ENCODE measurements around the gene CHRM1. TPM values are rescaled to one million over a fixed set of nuclear protein-coding genes. Genes with fewer than 3 reads are reported as not detected.

CHRM1 gene
- total and polyA plus RNA-seq, 2 of the 13 experiments (the other 11 are each of a cell fraction or from before 2014, with no cell fraction given): not detected

DNA sequence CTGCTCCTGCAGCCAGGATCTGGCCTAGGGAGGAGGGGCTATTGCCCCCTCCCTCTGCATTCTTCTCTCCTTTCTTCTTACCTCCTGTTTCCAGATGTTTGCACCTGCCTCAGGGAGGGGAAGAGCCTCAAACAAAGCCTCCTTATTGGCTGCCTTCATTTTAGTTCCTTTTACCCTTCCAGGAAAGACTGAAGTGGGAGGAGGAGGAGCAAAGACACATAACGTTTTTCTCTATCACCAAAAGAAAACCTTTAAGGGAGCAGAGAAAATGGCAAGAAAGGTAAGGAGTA, 13.3 kb upstream of the CHRM1 start:
- Histone ChIP-seq H4K20me1 (ENCODE audit: insufficient read depth, low read length) (no peaks in the 10 kb centered on the region), H3K4me1 (ENCODE audit: insufficient read depth, low read length) (0 out of 2 replicates have a peak, but pooled peaks cover 5% of the 10 kb centered on the region), H2AFZ (ENCODE audit: low read length) (no peak overlapping the region), H3K79me2 (ENCODE audit: insufficient read depth, low read length) (no peaks in the 10 kb centered on the region), H3K9me3 (ENCODE audit: low read length) (no peaks in the 10 kb centered on the region), H3K4me2 (ENCODE audit: low read depth, low read length) (no peak overlapping the region), H3K36me3 (replicated peaks in 1 of 2; ENCODE audit: control insufficient read depth in 1 of 2, insufficient read depth in 2 of 2, low read length in 2 of 2) (no peaks in the 10 kb centered on the region), H3K4me3 (replicated peaks in 1 of 3; ENCODE audit: insufficient read depth in 1 of 3, low read depth in 2 of 3, low read length in 3 of 3) (no peak overlapping the region), H3K9ac (ENCODE audit: insufficient read depth, low read depth, low read length) (no peak overlapping the region), H3K27ac (ENCODE audit: extremely low read length, insufficient read depth, low read length) (no peak overlapping the region), H3K27me3 (ENCODE audit: control insufficient read depth in 1 of 2, insufficient read depth in 2 of 2, low read length in 2 of 2) (peaks cover 5 to 10% of the 10 kb centered on the region in 2 experiments; a peak in 3 of 5 replicates)
- CTCF ChIA-PET (ENCODE audit: low intra/inter-chr PET ratio, low total read pairs): no interaction called here
- no peak for TF ChIP-seq REPIN1 (CRISPR knock-in tag; IDR thresholded peaks at IDR 0.05; ENCODE audit: borderline replicate concordance, low read depth)
- TF ChIP-seq, protein P1, sequence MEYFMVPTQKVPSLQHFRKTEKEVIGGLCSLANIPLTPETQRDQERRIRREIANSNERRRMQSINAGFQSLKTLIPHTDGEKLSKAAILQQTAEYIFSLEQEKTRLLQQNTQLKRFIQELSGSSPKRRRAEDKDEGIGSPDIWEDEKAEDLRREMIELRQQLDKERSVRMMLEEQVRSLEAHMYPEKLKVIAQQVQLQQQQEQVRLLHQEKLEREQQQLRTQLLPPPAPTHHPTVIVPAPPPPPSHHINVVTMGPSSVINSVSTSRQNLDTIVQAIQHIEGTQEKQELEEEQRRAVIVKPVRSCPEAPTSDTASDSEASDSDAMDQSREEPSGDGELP (IDR thresholded peaks at IDR 0.05; ENCODE audit: borderline replicate concordance, low read depth): no peak
- TF ChIP-seq FOXJ3 (CRISPR knock-in tag; IDR thresholded peaks at IDR 0.05; ENCODE audit: borderline replicate concordance): no peak
- no peak for TF ChIP-seq ZZZ3 (CRISPR knock-in tag; IDR thresholded peaks at IDR 0.05; ENCODE audit: borderline replicate concordance)
- TF ChIP-seq U2AF2 (IDR thresholded peaks at IDR 0.05; ENCODE audit: low read depth, low read length): no peak
- no peak for TF ChIP-seq GTF3A (CRISPR knock-in tag; conservative IDR thresholded peaks at IDR 0.05)
- TF ChIP-seq ZBTB1 (CRISPR knock-in tag; IDR thresholded peaks at IDR 0.05; ENCODE audit: borderline replicate concordance): no peak
- TF ChIP-seq, protein P2, sequence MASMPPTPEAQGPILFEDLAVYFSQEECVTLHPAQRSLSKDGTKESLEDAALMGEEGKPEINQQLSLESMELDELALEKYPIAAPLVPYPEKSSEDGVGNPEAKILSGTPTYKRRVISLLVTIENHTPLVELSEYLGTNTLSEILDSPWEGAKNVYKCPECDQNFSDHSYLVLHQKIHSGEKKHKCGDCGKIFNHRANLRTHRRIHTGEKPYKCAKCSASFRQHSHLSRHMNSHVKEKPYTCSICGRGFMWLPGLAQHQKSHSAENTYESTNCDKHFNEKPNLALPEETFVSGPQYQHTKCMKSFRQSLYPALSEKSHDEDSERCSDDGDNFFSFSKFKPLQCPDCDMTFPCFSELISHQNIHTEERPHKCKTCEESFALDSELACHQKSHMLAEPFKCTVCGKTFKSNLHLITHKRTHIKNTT (CRISPR knock-in tag; IDR thresholded peaks at IDR 0.05): no peak
- TF ChIP-seq ZNF878 (CRISPR knock-in tag; IDR thresholded peaks at IDR 0.05): no peak
- TF ChIP-seq, protein P3, sequence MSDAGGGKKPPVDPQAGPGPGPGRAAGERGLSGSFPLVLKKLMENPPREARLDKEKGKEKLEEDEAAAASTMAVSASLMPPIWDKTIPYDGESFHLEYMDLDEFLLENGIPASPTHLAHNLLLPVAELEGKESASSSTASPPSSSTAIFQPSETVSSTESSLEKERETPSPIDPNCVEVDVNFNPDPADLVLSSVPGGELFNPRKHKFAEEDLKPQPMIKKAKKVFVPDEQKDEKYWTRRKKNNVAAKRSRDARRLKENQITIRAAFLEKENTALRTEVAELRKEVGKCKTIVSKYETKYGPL (CRISPR knock-in tag; IDR thresholded peaks at IDR 0.05): no peak
- no peak for TF ChIP-seq KDM6A (CRISPR knock-in tag; IDR thresholded peaks at IDR 0.05; ENCODE audit: low read depth)
- TF ChIP-seq PCBP2 (optimal IDR thresholded peaks at IDR 0.05; ENCODE audit: low read depth, low read length, poor library complexity, severe bottlenecking): no peak
- TF ChIP-seq, protein P4, sequence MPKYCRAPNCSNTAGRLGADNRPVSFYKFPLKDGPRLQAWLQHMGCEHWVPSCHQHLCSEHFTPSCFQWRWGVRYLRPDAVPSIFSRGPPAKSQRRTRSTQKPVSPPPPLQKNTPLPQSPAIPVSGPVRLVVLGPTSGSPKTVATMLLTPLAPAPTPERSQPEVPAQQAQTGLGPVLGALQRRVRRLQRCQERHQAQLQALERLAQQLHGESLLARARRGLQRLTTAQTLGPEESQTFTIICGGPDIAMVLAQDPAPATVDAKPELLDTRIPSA (CRISPR knock-in tag; IDR thresholded peaks at IDR 0.05; ENCODE audit: borderline replicate concordance): no peak
- no peak for TF ChIP-seq NFKB2 (CRISPR knock-in tag; IDR thresholded peaks at IDR 0.05; ENCODE audit: borderline replicate concordance)
- ATAC-seq (no peak), FAIRE-seq (no peak), DNase-seq (ENCODE audit: low spot score) (no peak)
- WGBS (ENCODE audit: low lambda C conversion rate): 0% methylated on average over 1 of the region's 1 CpG
- intact Hi-C loops (cut with micrococcal nuclease; ENCODE audit: unreplicated experiment): no loop called here
- POLR2A ChIA-PET: no interaction called here
- in situ Hi-C loops (cut with HindIII; ENCODE audit: extremely low pct_ligation_motif_present, low pct_unique_long_range_greater_than_20kb): no loop called here
- BruUV-seq (replicated peaks): no TSS peak

All from HepG2 (cell line).